ENCODE data around the gene DCLRE1B. TPM values are rescaled to one million over a fixed set of nuclear protein-coding genes. Genes with fewer than 3 reads are reported as not detected.

DCLRE1B gene
- total and polyA plus RNA-seq, 9 of the 15 experiments (the other 6 are each of a cell fraction or from before 2014, with no cell fraction given) = 10.6 to 28.8 (median 17.2) TPM

GRCh38 chr1:113930499-113931161 is 25.5 kb downstream of the DCLRE1B start (continued):
- TF ChIP-seq BHLHE40 (IDR thresholded peaks at IDR 0.05; ENCODE audit: low read length) (0 out of 2 replicates have a peak, but pooled peaks have one; percentile 2), FOXJ2 (tag; IDR thresholded peaks at IDR 0.05) (peak; percentile 98), GTF2E2 (tag; IDR thresholded peaks at IDR 0.05) (peak; percentile 64; the same call in 1 of the 2 replicates), CREB1 (IDR thresholded peaks at IDR 0.05) (no peak), CREB1 (CRISPR knock-in tag; IDR thresholded peaks at IDR 0.05) (0 out of 2 replicates have a peak, but pooled peaks have one; percentile 9), HBP1 (CRISPR knock-in tag; IDR thresholded peaks at IDR 0.05) (peak; percentile 37; the same call in 1 of the 2 replicates), JUND (IDR thresholded peaks at IDR 0.05; ENCODE audit: borderline replicate concordance, low read depth, low read length) (no peak), JUND (tag; IDR thresholded peaks at IDR 0.05; ENCODE audit: borderline replicate concordance, low read depth, low read length) (0 out of 3 replicates have a peak, but pooled peaks have one; percentile 3), YY1 (IDR thresholded peaks at IDR 0.05; ENCODE audit: borderline replicate concordance in 1 of 3, control insufficient read depth in 1 of 3, extremely low read depth in 1 of 3, insufficient read depth in 3 of 3, insufficient read length in 1 of 3, insufficient replicate concordance in 2 of 3, low read depth in 1 of 3, low read length in 2 of 3) (peak in 1 of 3 experiments; percentile 13), ZNF707 (CRISPR knock-in tag; conservative IDR thresholded peaks at IDR 0.05) (no peak), ZNF436 (CRISPR knock-in tag; IDR thresholded peaks at IDR 0.05) (no peak), ATF1 (CRISPR knock-in tag; IDR thresholded peaks at IDR 0.05) (no peak), ATF1 (tag; IDR thresholded peaks at IDR 0.05) (no peak; the same call in 1 of the 2 replicates), ARNT (IDR thresholded peaks at IDR 0.05) (no peak), TGIF2 (CRISPR knock-in tag; IDR thresholded peaks at IDR 0.05) (no peak), ARHGAP35 (IDR thresholded peaks at IDR 0.05; ENCODE audit: partially characterized antibody) (no peak), FOXK1 (CRISPR knock-in tag; IDR thresholded peaks at IDR 0.05; ENCODE audit: borderline replicate concordance) (no peak), ZNF165 (CRISPR knock-in tag; IDR thresholded peaks at IDR 0.05; ENCODE audit: borderline replicate concordance) (no peak)
- TF ChIP-seq, protein P1, sequence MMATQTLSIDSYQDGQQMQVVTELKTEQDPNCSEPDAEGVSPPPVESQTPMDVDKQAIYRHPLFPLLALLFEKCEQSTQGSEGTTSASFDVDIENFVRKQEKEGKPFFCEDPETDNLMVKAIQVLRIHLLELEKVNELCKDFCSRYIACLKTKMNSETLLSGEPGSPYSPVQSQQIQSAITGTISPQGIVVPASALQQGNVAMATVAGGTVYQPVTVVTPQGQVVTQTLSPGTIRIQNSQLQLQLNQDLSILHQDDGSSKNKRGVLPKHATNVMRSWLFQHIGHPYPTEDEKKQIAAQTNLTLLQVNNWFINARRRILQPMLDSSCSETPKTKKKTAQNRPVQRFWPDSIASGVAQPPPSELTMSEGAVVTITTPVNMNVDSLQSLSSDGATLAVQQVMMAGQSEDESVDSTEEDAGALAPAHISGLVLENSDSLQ (IDR thresholded peaks at IDR 0.05) = peak; percentile 29; the same call in 1 of the 2 replicates
- TF ChIP-seq, protein P2, sequence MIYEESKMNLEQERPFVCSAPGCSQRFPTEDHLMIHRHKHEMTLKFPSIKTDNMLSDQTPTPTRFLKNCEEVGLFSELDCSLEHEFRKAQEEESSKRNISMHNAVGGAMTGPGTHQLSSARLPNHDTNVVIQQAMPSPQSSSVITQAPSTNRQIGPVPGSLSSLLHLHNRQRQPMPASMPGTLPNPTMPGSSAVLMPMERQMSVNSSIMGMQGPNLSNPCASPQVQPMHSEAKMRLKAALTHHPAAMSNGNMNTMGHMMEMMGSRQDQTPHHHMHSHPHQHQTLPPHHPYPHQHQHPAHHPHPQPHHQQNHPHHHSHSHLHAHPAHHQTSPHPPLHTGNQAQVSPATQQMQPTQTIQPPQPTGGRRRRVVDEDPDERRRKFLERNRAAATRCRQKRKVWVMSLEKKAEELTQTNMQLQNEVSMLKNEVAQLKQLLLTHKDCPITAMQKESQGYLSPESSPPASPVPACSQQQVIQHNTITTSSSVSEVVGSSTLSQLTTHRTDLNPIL (CRISPR knock-in tag; IDR thresholded peaks at IDR 0.05) = no peak
- TF ChIP-seq, protein P3, sequence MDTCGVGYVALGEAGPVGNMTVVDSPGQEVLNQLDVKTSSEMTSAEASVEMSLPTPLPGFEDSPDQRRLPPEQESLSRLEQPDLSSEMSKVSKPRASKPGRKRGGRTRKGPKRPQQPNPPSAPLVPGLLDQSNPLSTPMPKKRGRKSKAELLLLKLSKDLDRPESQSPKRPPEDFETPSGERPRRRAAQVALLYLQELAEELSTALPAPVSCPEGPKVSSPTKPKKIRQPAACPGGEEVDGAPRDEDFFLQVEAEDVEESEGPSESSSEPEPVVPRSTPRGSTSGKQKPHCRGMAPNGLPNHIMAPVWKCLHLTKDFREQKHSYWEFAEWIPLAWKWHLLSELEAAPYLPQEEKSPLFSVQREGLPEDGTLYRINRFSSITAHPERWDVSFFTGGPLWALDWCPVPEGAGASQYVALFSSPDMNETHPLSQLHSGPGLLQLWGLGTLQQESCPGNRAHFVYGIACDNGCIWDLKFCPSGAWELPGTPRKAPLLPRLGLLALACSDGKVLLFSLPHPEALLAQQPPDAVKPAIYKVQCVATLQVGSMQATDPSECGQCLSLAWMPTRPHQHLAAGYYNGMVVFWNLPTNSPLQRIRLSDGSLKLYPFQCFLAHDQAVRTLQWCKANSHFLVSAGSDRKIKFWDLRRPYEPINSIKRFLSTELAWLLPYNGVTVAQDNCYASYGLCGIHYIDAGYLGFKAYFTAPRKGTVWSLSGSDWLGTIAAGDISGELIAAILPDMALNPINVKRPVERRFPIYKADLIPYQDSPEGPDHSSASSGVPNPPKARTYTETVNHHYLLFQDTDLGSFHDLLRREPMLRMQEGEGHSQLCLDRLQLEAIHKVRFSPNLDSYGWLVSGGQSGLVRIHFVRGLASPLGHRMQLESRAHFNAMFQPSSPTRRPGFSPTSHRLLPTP (IDR thresholded peaks at IDR 0.05; ENCODE audit: borderline replicate concordance, extremely low read depth, insufficient read length) = no peak

Data from K562 (cell line).